Eye (tissue), 1 donor: ENCODE results near the gene IFIT1.
"Not testable (repeated sequence)": the region's sequence is repeated elsewhere in the genome, so short reads cannot be mapped to it uniquely, and the experiment has no call there.

ENCODE experiments used
- DNase-seq: peaks from one replicate; pipeline ENCODE4 v3.0.0-alpha.2; 2015

IFIT1 gene, protein sequence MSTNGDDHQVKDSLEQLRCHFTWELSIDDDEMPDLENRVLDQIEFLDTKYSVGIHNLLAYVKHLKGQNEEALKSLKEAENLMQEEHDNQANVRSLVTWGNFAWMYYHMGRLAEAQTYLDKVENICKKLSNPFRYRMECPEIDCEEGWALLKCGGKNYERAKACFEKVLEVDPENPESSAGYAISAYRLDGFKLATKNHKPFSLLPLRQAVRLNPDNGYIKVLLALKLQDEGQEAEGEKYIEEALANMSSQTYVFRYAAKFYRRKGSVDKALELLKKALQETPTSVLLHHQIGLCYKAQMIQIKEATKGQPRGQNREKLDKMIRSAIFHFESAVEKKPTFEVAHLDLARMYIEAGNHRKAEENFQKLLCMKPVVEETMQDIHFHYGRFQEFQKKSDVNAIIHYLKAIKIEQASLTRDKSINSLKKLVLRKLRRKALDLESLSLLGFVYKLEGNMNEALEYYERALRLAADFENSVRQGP

DNA sequence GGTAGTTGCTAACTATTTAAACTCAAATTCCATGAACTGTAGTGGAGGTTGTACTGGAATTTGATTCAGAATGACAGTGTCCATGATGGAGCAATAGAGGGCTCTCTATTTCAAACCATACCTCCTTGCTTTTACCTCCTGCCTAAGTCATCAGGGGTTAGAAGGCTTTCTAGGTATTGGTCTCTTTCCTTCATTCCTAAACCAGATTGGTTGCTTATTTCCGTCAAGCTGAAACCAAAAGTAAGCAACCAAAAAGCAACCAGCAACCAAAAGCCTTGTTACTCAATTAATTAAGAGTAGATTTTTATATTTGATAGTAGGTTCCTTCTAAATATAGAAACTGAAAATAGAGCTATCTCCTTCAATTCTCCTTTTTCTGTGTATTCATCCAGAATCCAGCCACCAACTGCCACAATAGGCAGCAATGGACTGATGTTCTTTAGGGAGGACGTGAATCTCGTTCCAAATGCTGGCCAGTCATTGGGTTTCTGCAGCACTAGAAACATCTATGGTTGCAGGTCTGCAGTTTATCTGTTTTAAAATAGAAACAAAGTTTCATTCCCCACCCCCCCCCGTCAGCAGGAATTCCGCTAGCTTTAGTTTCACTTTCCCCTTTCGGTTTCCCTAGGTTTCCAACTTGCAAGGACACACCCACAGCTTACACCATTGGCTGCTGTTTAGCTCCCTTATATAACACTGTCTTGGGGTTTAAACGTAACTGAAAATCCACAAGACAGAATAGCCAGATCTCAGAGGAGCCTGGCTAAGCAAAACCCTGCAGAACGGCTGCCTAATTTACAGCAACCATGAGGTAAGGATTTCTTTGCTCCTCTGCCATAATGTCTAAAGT, at the start of gene IFIT1:
Gene IFIT1, plus strand, starts transcription at position 717 of the 850 bp plus-strand sequence. Its CDS starts 90 bp downstream, at position 807.
- DNase-seq = peak; percentile 87

DNA sequence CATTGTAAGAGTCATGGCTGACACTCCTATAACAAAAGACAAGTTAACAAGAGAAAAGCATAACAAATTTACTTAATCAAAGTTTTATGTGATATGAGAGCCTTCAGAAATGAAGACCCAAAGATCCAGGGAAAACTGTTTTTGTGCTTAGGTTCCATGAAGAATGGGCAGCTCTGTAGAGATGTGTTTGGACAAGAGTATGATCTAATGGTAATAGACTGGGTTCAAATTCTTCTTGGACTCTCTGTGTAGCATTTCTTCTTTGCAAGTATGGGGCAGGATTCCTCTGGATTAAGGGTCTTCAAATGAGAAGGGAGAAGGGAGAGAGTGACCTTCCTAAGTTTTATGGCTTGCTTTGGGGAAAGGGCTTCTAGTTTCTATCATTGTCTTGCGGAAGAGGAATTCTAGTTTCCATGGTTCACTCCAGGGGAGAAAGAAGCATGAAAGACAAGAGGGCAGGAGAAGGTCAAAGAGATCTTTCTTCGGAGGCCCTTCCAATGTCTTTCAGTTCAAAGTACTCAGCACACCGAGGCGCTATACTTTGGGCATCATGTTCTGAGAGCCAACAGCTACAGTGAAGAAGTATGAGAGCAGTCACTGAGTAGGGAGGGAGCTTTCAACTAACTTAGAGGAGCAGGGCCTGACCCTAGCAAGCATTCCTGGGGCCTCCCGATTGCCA, 49.2 kb upstream of the IFIT1 start:
- DNase-seq = no peak

DNA sequence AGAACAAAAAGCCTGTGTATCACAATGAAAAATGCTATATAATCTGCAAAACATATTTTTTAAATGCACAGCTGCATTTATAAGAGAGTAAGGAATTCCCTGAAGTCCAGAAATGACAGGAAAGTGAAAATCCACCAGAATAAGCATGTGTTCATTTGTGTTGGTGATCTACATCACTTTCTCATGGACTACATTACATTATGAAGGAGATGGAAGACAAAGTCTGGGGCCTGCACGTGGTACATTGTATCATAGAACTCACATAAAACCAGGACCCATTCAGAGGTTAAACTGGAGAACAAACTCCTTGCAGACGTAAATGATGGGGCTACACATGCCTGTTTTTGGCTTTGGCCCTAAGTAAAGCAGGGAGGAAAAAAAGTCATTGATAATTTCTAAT, 48.3 kb upstream of the IFIT1 start:
- no peak for DNase-seq

DNA sequence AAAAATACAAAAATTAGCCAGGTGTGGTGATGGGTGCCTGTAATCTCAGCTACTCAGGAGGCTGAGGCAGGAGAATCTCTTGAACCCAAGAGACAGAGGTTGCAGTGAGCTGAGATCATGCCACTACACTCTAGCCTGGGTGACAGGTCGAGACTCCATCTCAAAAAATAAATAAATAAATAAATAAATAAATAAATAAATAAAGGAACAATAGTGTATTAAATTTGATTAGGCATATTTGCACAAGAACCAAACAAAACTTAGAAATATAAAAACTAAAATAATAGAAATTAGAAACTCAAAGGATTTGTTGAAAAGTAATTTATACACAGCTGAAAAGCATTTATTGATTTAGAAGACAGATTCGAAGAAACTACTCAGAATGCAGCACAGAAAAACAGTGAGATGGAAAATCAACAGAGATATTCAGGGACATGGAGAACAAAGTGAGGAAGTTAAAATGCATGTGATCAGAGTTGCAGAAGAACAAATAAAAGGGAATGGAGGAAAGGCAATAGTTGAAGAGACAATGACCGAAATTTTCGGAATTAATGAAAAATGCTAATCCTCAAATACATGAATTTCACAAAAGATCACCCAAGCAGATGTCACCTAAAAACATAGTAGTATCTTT, 46.9 kb upstream of the IFIT1 start:
- no peak for DNase-seq

DNA sequence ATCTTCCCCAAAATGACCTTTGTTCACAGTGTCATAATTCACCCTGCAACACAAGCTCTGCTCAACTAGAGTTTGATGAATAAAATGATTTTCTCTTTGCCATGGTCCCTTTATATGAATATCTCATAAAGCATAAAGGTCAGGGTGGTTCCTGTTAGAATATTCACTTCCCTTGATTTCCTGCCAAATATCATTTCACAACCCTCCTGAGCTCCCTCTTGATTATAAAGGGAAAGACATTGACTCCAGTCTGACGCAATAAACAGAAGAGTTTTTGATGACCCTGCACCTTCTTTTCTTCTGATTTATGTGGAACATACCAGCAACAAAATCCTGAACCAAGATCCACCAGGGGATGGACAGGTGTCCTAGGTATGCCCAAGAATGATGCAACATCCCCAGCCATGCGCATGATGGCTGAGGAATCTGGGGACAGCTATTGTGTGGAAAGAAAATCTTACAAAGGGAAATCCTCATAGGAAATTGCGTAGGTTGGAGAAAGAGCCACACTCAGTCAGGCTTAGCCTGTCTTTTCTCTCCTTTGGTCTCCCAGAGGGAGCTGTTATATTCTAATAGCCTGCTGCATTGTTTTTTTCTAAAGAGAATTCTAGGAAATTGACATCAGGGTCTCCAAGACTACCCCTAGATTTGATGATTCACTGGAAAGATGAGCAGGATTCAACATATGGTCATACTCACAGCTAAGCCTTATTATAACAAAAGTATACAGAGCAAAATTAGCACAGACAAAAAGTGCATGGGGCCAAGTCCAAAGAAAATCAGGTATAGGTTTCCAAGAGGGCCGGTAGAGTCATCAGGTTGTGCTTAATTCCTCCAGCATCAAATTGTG, 45.8 kb upstream of the IFIT1 start:
- no peak for DNase-seq

DNA sequence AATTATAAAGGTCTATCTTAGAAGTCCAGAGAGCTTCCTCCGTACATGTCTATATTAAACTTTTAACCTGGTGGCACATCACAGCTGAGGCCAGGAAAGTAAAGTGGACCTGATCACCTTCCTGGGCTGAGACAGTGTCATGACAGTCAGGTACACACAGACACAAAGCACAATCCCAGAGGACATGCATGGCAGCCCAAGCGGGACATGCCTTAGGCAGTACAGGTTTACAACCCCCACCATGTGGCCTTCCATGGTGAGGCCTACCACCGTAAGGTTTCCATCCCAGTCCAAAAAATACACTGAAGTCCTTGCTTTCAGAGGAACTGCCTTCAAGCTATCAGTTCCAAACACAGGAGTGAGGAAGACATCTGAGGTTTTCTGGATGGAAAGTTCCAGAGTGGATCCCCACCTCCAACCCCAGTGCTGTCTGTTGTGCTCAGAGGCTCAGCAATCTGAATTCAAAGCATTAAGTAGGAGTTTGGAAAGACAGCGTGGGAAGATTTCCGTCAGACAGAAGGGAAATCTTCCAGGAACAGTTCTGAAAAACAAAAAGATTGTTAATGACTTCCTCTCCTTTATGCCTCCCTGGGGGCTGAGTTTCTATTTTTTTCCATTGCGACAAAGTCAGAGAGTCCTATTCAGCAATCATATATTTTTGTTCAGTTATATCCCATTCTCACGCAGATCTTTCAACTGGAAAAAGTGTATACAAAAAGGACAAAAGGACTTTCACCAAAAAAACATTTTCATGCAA, 44.5 kb upstream of the IFIT1 start:
- no peak for DNase-seq

DNA sequence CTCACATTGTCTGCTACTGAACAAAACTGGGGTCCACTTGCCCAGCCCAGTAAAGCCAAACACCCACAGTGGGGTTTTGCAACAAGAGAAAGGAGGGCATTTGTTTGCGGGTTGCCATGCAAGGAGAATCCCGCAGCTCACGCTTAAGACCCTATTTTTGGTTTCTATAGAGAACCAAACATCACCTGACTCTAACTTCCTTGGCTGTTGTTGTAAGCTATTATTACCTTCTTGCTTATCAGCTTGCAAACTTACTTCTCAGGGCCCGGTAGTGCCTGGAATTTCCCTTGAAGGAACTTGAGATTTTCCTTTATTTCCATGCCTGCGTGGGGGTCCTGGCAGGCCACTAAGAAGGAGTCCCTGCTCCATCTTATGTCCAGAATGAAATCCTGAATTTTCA, 43.9 kb upstream of the IFIT1 start:
- no peak for DNase-seq

DNA sequence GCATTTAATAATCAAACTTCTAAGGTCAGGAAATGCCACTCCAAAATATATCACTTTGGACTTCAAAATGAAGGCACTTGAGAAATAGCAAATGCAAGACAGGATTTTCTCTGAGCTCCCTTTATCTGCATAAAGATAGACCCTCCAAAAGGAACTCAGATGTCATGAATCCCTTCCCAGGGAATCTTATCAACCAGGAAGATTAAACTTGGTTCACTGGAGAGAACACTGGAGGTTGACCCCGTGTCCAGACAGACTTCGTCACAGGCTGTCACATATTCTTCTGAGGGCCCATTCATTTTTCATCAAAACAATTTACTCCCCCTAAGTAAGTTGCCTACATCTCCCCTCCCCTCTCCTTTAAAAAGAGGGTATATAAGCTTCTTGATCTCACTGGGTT, 43.4 kb upstream of the IFIT1 start:
- no peak for DNase-seq

DNA sequence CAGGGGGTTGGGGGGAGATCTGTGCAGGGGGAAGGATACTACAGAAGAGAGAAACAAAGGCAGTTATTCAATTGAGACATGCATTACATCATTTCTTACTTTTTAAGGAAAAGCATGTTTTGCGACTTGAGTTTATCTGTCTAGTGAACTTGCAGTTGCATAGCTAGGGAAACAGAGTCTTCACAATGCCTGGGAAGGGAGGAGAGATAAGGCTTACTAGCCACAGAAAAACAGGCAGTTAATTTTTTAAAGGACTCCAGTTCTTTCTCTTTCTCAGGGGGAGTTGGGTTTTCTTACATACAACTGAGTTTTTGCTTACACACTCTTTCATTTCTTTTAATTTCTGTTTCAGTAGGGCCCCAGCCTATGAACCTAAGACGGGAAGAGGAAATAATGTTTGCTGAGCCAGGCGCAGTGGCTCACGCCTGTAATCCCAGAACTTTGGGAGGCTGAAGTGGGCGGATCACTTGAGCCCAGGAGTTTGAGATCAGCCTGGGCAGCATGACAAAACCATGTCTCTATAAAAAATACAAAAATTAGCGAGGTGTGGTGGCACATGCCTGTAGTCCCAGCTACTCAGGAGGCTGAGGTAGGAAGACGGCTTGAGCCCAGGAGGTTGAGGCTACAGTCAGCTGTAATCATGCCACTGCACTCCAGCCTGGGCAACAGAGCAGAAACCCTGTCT, 41.6 kb upstream of the IFIT1 start:
- DNase-seq = not testable (repeated sequence)

DNA sequence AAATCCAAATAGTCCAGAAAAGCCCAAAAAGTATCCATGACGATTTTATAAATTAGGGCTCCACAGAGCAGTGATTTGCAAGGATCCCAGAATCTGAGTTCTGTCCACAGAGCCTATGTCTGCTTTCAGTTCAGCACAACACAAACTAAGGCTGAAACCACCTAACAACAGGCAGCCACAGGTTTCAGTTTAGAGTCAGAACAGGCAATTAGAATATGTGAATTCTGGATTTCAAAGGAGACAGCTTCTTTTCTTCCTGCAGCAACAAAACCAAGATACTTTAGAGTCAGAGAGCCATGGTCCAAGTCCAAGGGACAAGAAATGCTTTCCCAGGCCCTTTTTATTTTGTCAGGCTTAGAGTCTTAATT, 41.0 kb upstream of the IFIT1 start:
- DNase-seq = no peak

DNA sequence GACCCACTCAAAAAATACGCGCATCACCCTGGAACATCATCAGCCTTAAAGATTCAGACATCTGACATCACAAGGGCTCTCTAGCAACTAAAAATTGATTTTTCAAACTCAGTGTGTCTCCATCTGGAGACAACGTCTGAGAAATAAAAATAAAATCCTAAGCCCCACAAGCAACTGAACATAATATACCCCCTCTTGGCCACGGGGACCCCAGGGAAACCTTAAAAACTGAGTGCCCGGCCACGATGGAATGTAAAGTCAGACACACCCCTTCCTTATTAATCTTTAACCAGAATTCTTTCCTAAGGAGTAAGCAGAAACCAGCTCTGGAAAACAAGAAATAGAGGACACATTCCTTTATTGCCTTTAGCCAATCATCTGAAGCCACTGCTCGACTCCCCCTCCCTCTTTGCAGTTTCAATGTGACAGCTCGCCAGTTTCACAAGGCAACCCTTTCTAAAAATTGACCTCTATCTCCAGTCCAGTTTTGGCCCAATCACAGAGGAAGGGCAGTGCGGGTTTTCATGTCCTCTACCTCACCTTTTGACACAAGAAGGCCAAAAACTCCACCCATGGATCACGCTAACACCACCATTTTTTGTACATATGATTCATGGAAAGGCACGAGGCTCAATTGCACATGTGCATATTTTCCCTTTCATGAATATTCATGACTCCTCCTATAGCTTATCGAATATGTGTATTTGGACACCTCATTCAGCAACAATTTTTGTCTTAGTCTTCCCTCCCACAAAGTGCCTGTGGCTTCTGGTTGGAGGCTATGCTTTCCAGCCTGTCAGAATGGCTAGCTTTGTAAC, 40.4 kb upstream of the IFIT1 start:
- peak; percentile 59 for DNase-seq

DNA sequence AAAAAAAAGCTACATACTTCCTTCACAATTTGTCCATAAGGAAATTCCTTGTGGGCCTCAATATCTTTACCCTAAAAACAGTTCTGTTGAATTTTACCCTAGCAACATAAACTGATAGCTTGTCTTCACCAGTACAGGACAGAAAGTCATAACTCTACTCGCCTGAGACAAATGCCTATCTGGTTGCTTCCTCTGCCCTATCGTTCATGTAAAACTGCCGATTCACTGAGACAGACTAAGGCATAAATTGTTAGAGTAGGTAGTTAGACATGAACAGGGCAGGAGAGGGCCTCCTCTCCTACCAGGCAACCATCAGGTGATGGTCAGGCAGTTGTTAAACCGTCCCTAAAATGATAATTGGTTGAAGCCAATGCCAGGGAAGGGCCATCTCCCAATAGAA, 39.6 kb upstream of the IFIT1 start:
- DNase-seq = no peak

DNA sequence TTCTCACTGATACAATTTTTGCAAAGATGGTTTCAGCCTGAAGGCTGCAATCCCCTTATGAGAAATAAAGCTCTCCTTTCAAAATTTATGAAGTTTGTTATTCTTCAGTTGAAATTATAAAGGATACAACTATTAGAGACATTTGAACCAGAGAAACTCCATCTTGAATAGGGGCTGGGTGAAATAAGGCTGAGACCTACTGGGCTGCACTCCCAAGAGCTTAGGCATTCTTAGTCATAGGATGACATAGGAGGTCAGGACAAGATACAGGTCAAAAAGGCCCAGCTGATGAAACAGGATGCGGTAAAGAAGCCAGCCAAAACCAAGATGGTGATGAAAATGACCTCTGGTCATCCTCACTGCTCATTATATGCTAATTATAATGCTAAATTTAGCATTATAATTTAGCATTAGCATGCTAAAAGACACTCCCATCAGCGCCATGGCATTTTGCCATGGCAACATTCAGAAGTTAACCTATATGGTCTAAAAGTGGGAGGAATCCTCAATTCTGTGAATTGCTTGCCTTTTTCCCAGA, 37.0 kb upstream of the IFIT1 start:
- no peak for DNase-seq

DNA sequence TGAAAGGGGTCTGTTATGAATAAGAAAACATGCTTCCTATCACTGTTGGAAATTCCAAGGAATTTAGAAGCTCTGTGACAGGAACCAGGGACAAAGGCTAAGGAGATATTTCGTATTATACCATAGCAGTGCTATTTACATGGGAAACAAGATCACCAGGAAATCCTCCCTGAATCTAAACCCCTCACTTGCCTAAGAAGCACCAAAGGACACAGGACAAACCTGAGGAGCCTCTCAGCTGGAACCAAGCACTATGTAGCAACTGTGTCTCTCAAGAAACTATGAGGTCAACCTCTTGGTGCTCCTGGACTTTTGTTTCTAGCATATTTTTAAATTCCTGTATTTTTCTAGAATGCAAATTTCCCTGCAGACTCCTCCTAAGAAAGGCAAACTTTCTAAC, 35.3 kb upstream of the IFIT1 start:
- no peak for DNase-seq

DNA sequence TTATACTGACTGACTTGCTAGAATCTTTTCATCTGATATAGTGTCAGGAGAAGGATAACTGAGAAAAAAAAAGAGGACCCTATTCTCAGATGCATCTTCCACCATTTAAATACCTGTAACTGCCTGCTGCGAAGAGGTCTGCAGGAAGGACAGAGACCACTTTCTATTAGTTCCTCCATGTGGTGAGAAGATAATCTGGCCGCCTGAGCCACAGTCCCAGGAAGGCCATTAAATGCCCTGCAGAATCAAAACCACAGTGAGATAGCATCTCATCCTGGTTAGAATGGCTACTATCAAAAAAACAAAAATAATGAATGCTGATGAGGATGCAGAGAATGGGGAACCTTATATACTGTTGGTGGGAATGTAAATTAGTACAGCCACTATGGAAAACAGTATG, 34.4 kb upstream of the IFIT1 start:
- no peak for DNase-seq

DNA sequence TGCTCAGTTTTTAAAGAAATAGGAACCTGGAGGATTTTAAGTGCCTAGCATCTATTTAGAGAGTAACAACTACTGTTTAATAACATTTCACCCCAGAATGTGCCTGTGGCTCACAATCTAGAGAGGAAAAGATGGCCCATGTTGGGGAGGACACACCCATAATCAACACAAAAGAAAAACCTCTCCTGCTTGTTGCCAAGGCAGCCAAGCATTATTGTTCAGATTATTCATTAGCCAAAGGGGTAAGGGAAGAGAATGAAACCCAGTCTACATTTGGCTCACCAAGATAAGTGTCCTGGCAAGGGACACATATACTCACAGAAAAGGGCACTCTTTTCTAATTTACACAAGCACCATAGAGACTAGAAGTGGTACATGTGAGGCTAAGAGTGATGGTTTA, 32.3 kb upstream of the IFIT1 start:
- DNase-seq = no peak

DNA sequence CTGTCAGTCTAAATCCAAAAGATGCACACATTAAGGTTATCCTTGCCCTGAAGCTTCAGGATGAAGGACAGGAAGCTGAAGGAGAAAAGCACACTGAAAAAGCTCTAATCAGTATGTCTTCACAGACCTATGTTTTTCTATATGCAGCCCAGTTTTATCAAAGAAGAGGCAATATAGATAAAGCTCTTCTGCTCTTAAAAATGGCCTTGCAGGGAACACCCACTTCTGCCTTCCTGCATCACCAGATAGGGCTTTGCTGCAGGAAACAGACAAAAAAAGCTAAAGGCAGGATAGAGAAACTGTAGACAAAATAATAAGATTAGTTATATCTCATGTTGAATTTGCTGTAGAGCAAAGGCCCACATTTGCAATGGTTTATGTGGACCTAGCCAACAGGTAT, 29.5 kb upstream of the IFIT1 start:
- DNase-seq = no peak

DNA sequence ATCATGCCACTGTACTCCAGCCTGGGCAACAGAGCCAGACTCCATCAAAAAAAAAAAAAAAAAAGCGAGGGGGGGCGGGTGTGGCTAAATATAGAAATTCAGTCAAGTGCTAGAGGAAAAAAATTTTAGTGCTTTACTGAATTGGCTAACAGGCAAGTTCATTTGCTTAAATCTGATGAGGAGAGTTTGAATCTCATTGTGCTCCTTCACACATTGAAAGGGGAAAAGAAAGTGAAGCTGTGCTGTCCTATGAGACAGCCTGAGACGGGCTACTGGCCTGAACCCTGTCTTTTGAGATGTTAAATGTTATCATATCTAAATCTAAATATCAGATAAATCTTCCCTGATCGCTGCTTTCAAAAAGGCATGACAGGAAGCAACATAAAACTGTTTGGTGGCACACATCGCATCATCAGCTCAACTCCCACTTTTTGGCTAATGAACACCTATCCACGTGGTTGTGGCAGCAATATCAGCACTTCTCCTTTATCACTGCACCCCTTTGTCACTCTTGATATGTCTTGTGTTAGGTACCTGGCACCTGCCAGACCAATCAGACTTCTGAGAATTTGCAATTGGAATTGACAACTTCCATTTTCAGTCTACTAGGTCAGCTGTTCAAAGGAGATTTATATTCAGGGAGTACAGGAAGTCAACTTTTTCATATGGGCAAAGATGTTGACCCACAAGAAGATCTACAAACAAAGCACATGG, 28.5 kb upstream of the IFIT1 start:
- no peak for DNase-seq

DNA sequence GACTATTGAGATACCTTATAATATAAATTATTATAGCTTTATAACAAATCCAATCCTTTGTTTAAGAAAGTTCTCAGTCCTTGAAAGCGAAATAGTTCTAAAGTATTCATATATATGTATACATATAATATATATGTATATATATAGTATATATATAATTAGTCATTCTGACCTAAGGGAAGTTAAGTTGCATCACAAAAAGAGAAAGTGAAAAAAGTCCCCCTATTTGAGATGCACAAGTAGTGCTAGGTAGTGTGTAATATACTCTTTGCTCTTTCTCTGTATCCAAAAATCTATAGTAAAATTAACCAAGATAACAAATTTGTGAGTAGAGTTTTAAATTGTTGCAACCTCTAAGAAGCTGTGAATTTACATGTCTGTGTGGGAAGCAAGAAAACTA, 27.9 kb upstream of the IFIT1 start:
- no peak for DNase-seq
